ENCODE data around the gene PPIB. TPM values are rescaled to one million over a fixed set of nuclear protein-coding genes. Genes with fewer than 3 reads are reported as not detected.

PPIB gene
- total RNA-seq, 1 experiment from 2014 or later, result 453 TPM

- intact Hi-C loops (cut with micrococcal nuclease), result no loop called here
- no peak overlapping the region; the same call in 1 of the 2 replicates for H3K27ac ChIP-seq (ENCODE audit: low read depth, low read length)
- H3K79me2 ChIP-seq (ENCODE audit: insufficient read depth, low read length), result peaks cover 29% of the 10 kb centered on the region
- ChIA-PET CTCF (no interaction called here), RAD21 (ENCODE audit: low non-redundant PET in 1 of 2, low total read pairs in 2 of 2, uncharacterized antibody in 2 of 2, unreplicated experiment in 2 of 2) (no interaction called here), POLR2A (no interaction called here)
- peaks cover 6 to 26% of the 10 kb centered on the region in 2 experiments for H3K4me1 ChIP-seq (ENCODE audit: control insufficient read depth in 1 of 2, insufficient read depth in 2 of 2, low read length in 2 of 2)
- BruUV-seq (replicated peaks), result TSS peak; percentile 25
- no peaks in the 10 kb centered on the region for H3K27me3 ChIP-seq (ENCODE audit: insufficient read depth, low read length)
- DNase-seq (ENCODE audit: low read depth, low spot score) (no peak), ATAC-seq (no peak)
- no peak overlapping the region for H2AFZ ChIP-seq (ENCODE audit: low read depth, low read length, poor library complexity, severe bottlenecking)
- no peak overlapping the region for H3K4me3 ChIP-seq (replicated peaks in 1 of 2; ENCODE audit: low read depth in 1 of 2, low read length in 2 of 2)
- H3K9ac ChIP-seq (ENCODE audit: low read length), result no peak overlapping the region
- H3K4me2 ChIP-seq (ENCODE audit: low read length), result no peak overlapping the region
- TF ChIP-seq ZFX (IDR thresholded peaks at IDR 0.05), result no peak
- TF ChIP-seq ELF1 (IDR thresholded peaks at IDR 0.05; ENCODE audit: borderline replicate concordance, low read depth), result no peak
- TF ChIP-seq POLR2AphosphoS5 (IDR thresholded peaks at IDR 0.05; ENCODE audit: low read depth, low read length), result 0 out of 2 replicates have a peak, but pooled peaks have one; percentile 11
- no peaks in the 10 kb centered on the region for H3K9me2 ChIP-seq (ENCODE audit: insufficient read depth)
- peaks cover 46% of the 10 kb centered on the region in 2 experiments for H3K36me3 ChIP-seq (ENCODE audit: control insufficient read depth in 1 of 2, insufficient read depth in 2 of 2, low read length in 2 of 2)
- H3K9me3 ChIP-seq (ENCODE audit: control insufficient read depth in 1 of 2, insufficient read depth in 1 of 2, low read depth in 1 of 2, low read length in 2 of 2), result no peaks in the 10 kb centered on the region
- no peaks in the 10 kb centered on the region; the same call in 1 of the 2 replicates for H4K20me1 ChIP-seq (ENCODE audit: insufficient read depth)
These were observed 6.8 kb downstream of the PPIB start for GRCh38 chr15:64155802-64156651.

GRCh38 chr15:64153480-64154367, 9.1 kb downstream of the PPIB start:
- Histone ChIP-seq H4K20me1 (ENCODE audit: insufficient read depth) (no peaks in the 10 kb centered on the region; the same call in 1 of the 2 replicates), H3K27ac (ENCODE audit: low read depth, low read length) (peak overlapping the region; percentile 37), H3K4me1 (ENCODE audit: control insufficient read depth in 1 of 2, insufficient read depth in 2 of 2, low read length in 2 of 2) (peaks cover 6 to 35% of the 10 kb centered on the region in 2 experiments), H3K9me2 (ENCODE audit: insufficient read depth) (no peaks in the 10 kb centered on the region), H3K9ac (ENCODE audit: low read length) (peak overlapping the region; percentile 38; the same call in 1 of the 2 replicates), H3K4me3 (replicated peaks in 1 of 2; ENCODE audit: low read depth in 1 of 2, low read length in 2 of 2) (no peak overlapping the region), H3K27me3 (ENCODE audit: insufficient read depth, low read length) (no peaks in the 10 kb centered on the region), H3K36me3 (ENCODE audit: control insufficient read depth in 1 of 2, insufficient read depth in 2 of 2, low read length in 2 of 2) (peaks cover 29 to 31% of the 10 kb centered on the region in 2 experiments; a peak in 3 of 4 replicates), H3K4me2 (ENCODE audit: low read length) (peak overlapping the region; percentile 91), H3K9me3 (ENCODE audit: control insufficient read depth in 1 of 2, insufficient read depth in 1 of 2, low read depth in 1 of 2, low read length in 2 of 2) (no peaks in the 10 kb centered on the region), H2AFZ (ENCODE audit: low read depth, low read length, poor library complexity, severe bottlenecking) (no peak overlapping the region), H3K79me2 (ENCODE audit: insufficient read depth, low read length) (peaks cover 9% of the 10 kb centered on the region; the same call in 1 of the 2 replicates)
- ChIA-PET RAD21 (ENCODE audit: low non-redundant PET in 1 of 2, low total read pairs in 2 of 2, uncharacterized antibody in 2 of 2, unreplicated experiment in 2 of 2) (interaction anchor here in 1 of 2 experiments (0.6 to 1.1 kb wide), 2 partner anchors 9 to 461 kb away, joined by 3 read pairs; partner anchors contain the start of gene PPIB), CTCF (interaction anchor here (0.7 to 2.5 kb wide), 8 partner anchors 8 to 574 kb away, joined by 3 to 23 read pairs (median 5); partner anchors contain the start of genes CIAO2A and PPIB), POLR2A (interaction anchor here (2.7 kb wide), 1 partner anchor 9 kb away, joined by 12 read pairs; the partner anchor contains the start of gene PPIB)
- TF ChIP-seq RAD21 (IDR thresholded peaks at IDR 0.05; ENCODE audit: low read depth) (peak; percentile 82), JUND (IDR thresholded peaks at IDR 0.05) (no peak), CTCF (IDR thresholded peaks at IDR 0.05 in 2 of 3, conservative IDR thresholded peaks at IDR 0.05 in 1 of 3; ENCODE audit: borderline replicate concordance in 1 of 3, insufficient read depth in 1 of 3, low read depth in 2 of 3, low read length in 2 of 3) (peak; percentile 66 to 98 (median 96); a peak in 5 of 6 replicates), TCF7L2 (IDR thresholded peaks at IDR 0.05; ENCODE audit: borderline replicate concordance, extremely low read depth, insufficient read depth, insufficient read length) (no peak), POLR2A (IDR thresholded peaks at IDR 0.05; ENCODE audit: borderline replicate concordance, extremely low read depth, insufficient read depth, insufficient read length) (no peak), POLR2AphosphoS5 (IDR thresholded peaks at IDR 0.05; ENCODE audit: low read depth, low read length) (peak; percentile 61), MAX (IDR thresholded peaks at IDR 0.05) (no peak), YY1 (IDR thresholded peaks at IDR 0.05; ENCODE audit: extremely low read depth, insufficient replicate concordance, low read depth, low read length) (no peak), EZH2phosphoT487 (IDR thresholded peaks at IDR 0.05; ENCODE audit: borderline replicate concordance) (no peak), ATF3 (IDR thresholded peaks at IDR 0.05) (no peak)
- intact Hi-C loops (cut with micrococcal nuclease), result loop anchor here (5.0 kb wide), 3 partner anchors 56 to 541 kb away; partner anchors contain the start of genes CSNK1G1 and SNX1
- no TSS peak for BruUV-seq (replicated peaks)
- DNase-seq (ENCODE audit: low read depth, low spot score) (peak; percentile 57), ATAC-seq (peak; percentile 76)
